Osteocyte (in vitro differentiated cells): Measurements from ENCODE around the gene LYPD4. TPM values are rescaled to one million over a fixed set of nuclear protein-coding genes. Genes with fewer than 3 reads are reported as not detected.

Experiments used
- DNase-seq: peaks from one replicate; pipeline ENCODE4 v3.0.0; 2021; ENCODE audit warnings: mixed read lengths; ENCODE audit not compliant: unreplicated experiment; ENCODE audit errors: extremely low spot score
- H3K27ac Mint-ChIP-seq: one replicate; pipeline ENCODE4 v1.8.0; 2021; ENCODE audit warnings: mild to moderate bottlenecking, mixed read lengths; ENCODE audit not compliant: unreplicated experiment
- H3K27me3 Mint-ChIP-seq: one replicate; pipeline ENCODE4 v1.8.0; 2021; ENCODE audit warnings: mixed read lengths; ENCODE audit not compliant: unreplicated experiment
- H3K36me3 Mint-ChIP-seq: one replicate; pipeline ENCODE4 v1.8.0; 2021; ENCODE audit warnings: mixed read lengths; ENCODE audit not compliant: unreplicated experiment
- H3K4me1 Mint-ChIP-seq: one replicate; pipeline ENCODE4 v1.8.0; 2021; ENCODE audit warnings: mixed read lengths; ENCODE audit not compliant: unreplicated experiment
- H3K4me3 Mint-ChIP-seq: one replicate; pipeline ENCODE4 v1.8.0; 2021; ENCODE audit warnings: mild to moderate bottlenecking, moderate library complexity, mixed read lengths; ENCODE audit not compliant: unreplicated experiment
- H3K9me3 Mint-ChIP-seq: one replicate; pipeline ENCODE4 v1.8.0; 2021; ENCODE audit warnings: mixed read lengths; ENCODE audit not compliant: unreplicated experiment
- CTCF ChIP-seq: fragments of 200-600 bp; sonication (generic); IDR thresholded peaks from 2 replicates; pipeline ENCODE4 v1.5.0; 2021; ENCODE audit warnings: antibody characterized with exemption, mild to moderate bottlenecking, moderate library complexity
- long read RNA-seq: library from polyadenylated mRNA; unstranded; transcript quantifications from one replicate; pipeline ENCODE4 v2.0.0, GENCODE V29; 2021
- total RNA-seq: library from RNA; stranded (reverse); gene quantifications from 2 replicates; pipeline ENCODE4 v1.2.1, GENCODE V29; 2021

The LYPD4 gene
- total RNA-seq = not detected in 2 replicates
- long read RNA-seq = 0 reads

- Mint-ChIP-seq H3K27me3 (peaks cover 17% of the 10 kb centered on the region), H3K36me3 (no peaks in the 10 kb centered on the region), H3K4me1 (no peaks in the 10 kb centered on the region), H3K27ac (no peak within 1 kb of the TSS), H3K9me3 (no peaks in the 10 kb centered on the region), H3K4me3 (no peak within 1 kb of the TSS)
- DNase-seq = no peak
- TF ChIP-seq CTCF = no peak
Measured at GRCh38 chr19:41844601-41845000, at the start of gene LYPD4. Gene LYPD4 (minus strand): TSS chr19:41844683. CDS start chr19:41839285, 5,398 bp downstream.

GRCh38 chr19:41893899-41894298, 49.4 kb upstream of the LYPD4 start:
- no peak for DNase-seq
- TF ChIP-seq CTCF = no peak
- Mint-ChIP-seq H3K27ac (no peak overlapping the region), H3K4me3 (no peak overlapping the region), H3K27me3 (no peaks in the 10 kb centered on the region), H3K36me3 (peaks cover 14% of the 10 kb centered on the region), H3K4me1 (no peaks in the 10 kb centered on the region), H3K9me3 (no peaks in the 10 kb centered on the region)

- no peak overlapping the region for H3K4me3 Mint-ChIP-seq
- no peak for TF ChIP-seq CTCF
- H3K9me3 Mint-ChIP-seq = no peaks in the 10 kb centered on the region
- peaks cover 10% of the 10 kb centered on the region for H3K36me3 Mint-ChIP-seq
- H3K27me3 Mint-ChIP-seq = no peaks in the 10 kb centered on the region
- H3K27ac Mint-ChIP-seq = no peak overlapping the region
- no peak for DNase-seq
- H3K4me1 Mint-ChIP-seq = no peaks in the 10 kb centered on the region
Measured at GRCh38 chr19:41892173-41892902, 47.9 kb upstream of the LYPD4 start.

- Mint-ChIP-seq H3K4me3 (no peak overlapping the region), H3K27me3 (no peaks in the 10 kb centered on the region), H3K4me1 (peaks cover 14% of the 10 kb centered on the region), H3K9me3 (no peaks in the 10 kb centered on the region), H3K36me3 (peaks cover 9% of the 10 kb centered on the region), H3K27ac (no peak overlapping the region)
- no peak for TF ChIP-seq CTCF
- DNase-seq = no peak
Measured at GRCh38 chr19:41890936-41891335, 46.5 kb upstream of the LYPD4 start.

- no peak for DNase-seq
- TF ChIP-seq CTCF = no peak
- no peak overlapping the region for H3K27ac Mint-ChIP-seq
- peaks cover 17% of the 10 kb centered on the region for H3K4me1 Mint-ChIP-seq
- no peaks in the 10 kb centered on the region for H3K27me3 Mint-ChIP-seq
- no peaks in the 10 kb centered on the region for H3K9me3 Mint-ChIP-seq
- H3K36me3 Mint-ChIP-seq = peaks cover 3% of the 10 kb centered on the region
- no peak overlapping the region for H3K4me3 Mint-ChIP-seq
Measured at GRCh38 chr19:41889896-41890295, 45.4 kb upstream of the LYPD4 start.
